Measurements from ENCODE around the gene LSAMP. TPM values are rescaled to one million over a fixed set of nuclear protein-coding genes. Genes with fewer than 3 reads are reported as not detected.

The LSAMP gene
- total RNA-seq, 1 experiment from 2014 or later: 0.90 TPM

- H3K36me3 Mint-ChIP-seq (ENCODE audit: insufficient read depth in 1 of 3, low read depth in 3 of 3): no peaks in the 10 kb centered on the region; a peak in 1 of 7 replicates
- no peaks in the 10 kb centered on the region for H3K27me3 Mint-ChIP-seq (ENCODE audit: low read depth)
- Histone ChIP-seq H3T11ph (ENCODE audit: low read length) (no peak overlapping the region), H4K5ac (ENCODE audit: insufficient read length, low read depth, low read length) (no peak overlapping the region), H3K4me1 (ENCODE audit: insufficient read depth, low read length) (peaks cover 3% of the 10 kb centered on the region; the same call in 1 of the 2 replicates), H3K9ac (ENCODE audit: extremely low read depth, insufficient read length, low read length) (no peak overlapping the region), H3K4me2 (ENCODE audit: insufficient read depth, insufficient read length, low read length) (no peak overlapping the region), H3K9me3 (ENCODE audit: control insufficient read depth, low read depth, low read length) (no peaks in the 10 kb centered on the region), H2BK5ac (ENCODE audit: insufficient read length, low read length) (no peak overlapping the region), H3K27me3 (ENCODE audit: insufficient read depth, low read length) (no peaks in the 10 kb centered on the region), H4K91ac (ENCODE audit: insufficient read length, low read depth, low read length) (no peak overlapping the region), H3K4ac (ENCODE audit: low read depth, low read length) (no peak overlapping the region), H3K27ac (ENCODE audit: insufficient read length, low read depth, low read length) (no peak overlapping the region), H3K79me1 (ENCODE audit: insufficient read depth, low read depth, low read length, poor library complexity, severe bottlenecking) (no peaks in the 10 kb centered on the region), H2BK20ac (ENCODE audit: low read depth, low read length, poor library complexity, severe bottlenecking) (no peak overlapping the region), H4K8ac (replicated peaks; ENCODE audit: insufficient read length, low read depth, low read length) (no peak overlapping the region), H3K79me2 (ENCODE audit: insufficient read depth, low read length) (no peaks in the 10 kb centered on the region), H3K18ac (ENCODE audit: insufficient read length, low read depth, low read length) (no peak overlapping the region), H3K14ac (ENCODE audit: insufficient read depth, low read length) (no peak overlapping the region), H2BK120ac (ENCODE audit: low read depth, low read length, poor library complexity, severe bottlenecking) (no peak overlapping the region), H2BK12ac (ENCODE audit: insufficient read length, low read depth, low read length) (no peak overlapping the region), H2AFZ (ENCODE audit: low read length) (no peak overlapping the region), H3K23me2 (ENCODE audit: insufficient read length, low read depth, low read length, poor library complexity, severe bottlenecking) (no peaks in the 10 kb centered on the region), H4K20me1 (ENCODE audit: control insufficient read depth, insufficient read depth, insufficient read length) (no peaks in the 10 kb centered on the region), H2AK5ac (ENCODE audit: insufficient read length, low read length) (no peak overlapping the region), H3K56ac (ENCODE audit: insufficient read length, low read depth, low read length) (no peak overlapping the region), H2BK15ac (ENCODE audit: low read depth, low read length) (no peak overlapping the region), H3K23ac (ENCODE audit: insufficient read length, low read depth, low read length) (no peak overlapping the region)
- H3K4me1 Mint-ChIP-seq: peaks cover 15 to 21% of the 10 kb centered on the region in 2 experiments
- no CpG with 5 or more reads among the region's 2 CpGs for WGBS (ENCODE audit: extremely low coverage, insufficient read length, low lambda C conversion rate)
- 0 out of 5 replicates have a peak, but pooled peaks cover 0 to 3% of the 10 kb centered on the region in 2 experiments for H3K9me3 Mint-ChIP-seq
- no peak for DNase-seq
- H3K4me3 Mint-ChIP-seq: no peak overlapping the region
- TF ChIP-seq CTCF (conservative IDR thresholded peaks at IDR 0.05): no peak
- H3K27ac Mint-ChIP-seq: no peak overlapping the region
These were observed 60.6 kb downstream of the LSAMP start for GRCh38 chr3:116384717-116385116.
